Measurements from ENCODE around the gene FBLIM1.
"Not testable (repeated sequence)": the region's sequence is repeated elsewhere in the genome, so short reads cannot be mapped to it uniquely, and the experiment has no call there.

Gene FBLIM1

DNA sequence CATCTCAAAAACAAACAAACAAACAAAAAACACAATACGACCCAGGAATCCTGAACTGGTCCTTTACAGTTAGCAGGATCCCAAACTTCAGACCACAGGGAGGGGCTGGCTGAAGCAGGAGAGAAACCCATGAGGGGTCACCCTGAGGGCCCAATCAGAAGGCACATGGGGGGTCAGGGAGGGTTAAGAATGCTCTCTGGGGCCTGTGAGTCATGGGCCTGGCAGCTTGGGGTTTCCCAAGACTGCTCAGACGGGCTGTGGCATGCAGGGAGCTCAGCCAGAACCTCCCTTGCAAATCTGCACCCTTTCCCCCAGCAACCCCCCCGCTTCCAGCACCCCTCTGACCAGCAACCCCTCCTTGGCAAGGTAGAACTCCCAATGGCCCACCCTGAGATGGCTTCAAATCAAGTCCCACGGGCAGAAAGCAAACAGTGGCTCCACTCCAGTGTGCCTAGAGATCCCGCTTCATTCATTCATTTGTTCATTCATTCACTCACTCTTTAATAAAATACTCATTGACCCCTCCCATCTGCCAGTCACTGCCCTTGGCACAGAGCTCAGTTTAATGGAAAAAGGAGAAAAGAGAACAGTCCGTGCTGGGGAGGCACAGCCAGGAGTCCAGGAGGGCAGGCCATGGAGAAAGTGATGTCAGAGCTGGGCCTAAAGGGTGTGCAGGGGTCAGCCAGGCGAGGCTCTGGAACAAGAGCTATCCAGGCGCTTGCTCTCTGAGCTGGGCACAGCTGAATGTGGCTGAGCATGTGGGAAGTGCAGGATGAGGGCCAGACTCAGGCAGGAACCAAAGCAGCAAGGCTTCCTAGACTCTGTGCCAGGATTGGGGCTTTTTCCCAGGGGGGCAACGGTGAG is 40.6 kb downstream of the FBLIM1 start:
- in situ Hi-C loops (cut with HindIII; ENCODE audit: low pct_ligation_motif_present, low pct_unique_long_range_greater_than_20kb, low sequenced_read_pairs): no loop called here
- DNase-seq: peak; percentile 98

DNA sequence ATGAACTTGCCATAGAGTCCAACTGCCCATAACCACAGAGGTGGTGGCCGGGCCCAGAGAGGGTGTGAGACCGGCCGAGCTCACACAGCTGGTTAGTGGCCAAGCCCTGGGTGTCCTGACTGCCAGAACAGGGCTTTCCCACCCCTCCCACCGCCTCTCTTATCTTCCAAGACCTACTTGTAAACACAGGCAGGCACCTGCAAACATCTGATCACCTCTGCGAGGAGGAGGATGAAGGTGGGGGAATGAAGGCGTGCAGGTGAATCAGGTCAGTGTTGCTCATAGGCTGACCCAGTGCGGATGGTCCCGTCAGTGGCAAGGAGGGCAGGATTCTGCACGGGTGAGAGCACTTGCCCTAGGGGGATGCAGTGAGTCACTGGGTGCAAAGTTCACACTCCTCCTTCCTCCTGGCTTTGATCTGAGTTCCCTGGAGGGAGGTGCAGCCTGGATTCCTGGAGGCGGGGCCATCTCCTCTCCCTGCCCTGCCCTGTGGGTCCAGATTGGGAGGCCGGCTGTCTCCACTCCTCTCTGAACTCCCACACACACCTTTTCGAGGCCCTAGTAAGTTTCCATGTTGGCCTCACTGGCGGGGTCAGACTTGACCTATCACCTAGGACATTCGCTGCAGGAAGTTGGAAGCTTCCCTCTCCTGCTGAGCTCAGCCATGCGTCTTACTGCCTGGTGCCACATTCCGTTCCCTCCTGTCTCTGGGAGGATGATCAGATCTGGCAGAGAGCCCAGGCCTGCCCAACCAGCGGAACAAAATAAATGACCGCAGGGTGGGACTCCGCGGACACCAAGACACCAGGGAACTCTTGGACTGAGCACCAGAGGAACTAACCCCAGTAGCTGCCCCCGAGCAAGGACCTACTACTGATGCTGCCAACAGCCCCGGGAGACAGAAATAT is 41.6 kb downstream of the FBLIM1 start:
- DNase-seq: peak; percentile 93

DNA sequence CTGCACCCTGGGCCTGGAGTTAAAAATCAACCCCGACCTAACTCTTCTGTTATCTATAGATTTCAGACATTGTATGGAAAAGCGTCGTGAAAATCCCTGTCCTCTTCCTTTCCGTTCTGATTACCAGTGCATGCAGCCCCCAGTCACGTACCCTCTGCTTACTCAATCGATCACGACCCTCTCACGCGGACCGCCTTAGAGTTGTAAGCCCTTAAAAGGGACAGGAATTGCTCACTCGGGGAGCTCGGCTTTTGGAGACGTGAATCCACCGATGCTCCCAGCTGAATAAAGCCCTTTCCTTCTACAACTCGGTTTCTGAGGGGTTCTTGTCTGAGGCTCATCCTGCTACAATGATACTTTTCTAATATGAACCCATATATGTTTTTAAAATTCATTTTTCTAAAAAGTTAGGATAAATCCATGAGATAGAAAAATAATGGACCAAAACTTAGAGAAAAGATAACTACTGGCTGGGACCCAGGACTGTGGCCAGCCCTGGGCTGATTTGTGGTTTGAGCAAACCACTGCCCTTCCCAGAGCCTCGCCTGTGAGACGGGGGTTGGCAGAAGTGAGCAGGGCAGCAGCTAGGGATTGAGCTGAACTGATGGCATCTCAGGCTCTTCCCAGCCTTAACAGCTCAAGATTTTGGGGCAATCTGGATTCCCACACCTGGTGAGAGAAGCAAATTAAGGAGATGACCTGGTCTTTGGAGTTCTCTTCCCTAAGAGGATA is 43.8 kb downstream of the FBLIM1 start:
- in situ Hi-C loops (cut with HindIII; ENCODE audit: low pct_ligation_motif_present, low pct_unique_long_range_greater_than_20kb, low sequenced_read_pairs): loop anchor here (25.0 kb wide), 1 partner anchor 160 kb away; no protein-coding TSS in a partner anchor
- DNase-seq: peak; percentile 61

More for the DNA sequence above, 41.6 kb downstream of the FBLIM1 start:
- in situ Hi-C loops (cut with HindIII; ENCODE audit: low pct_ligation_motif_present, low pct_unique_long_range_greater_than_20kb, low sequenced_read_pairs): loop anchor here (25.0 kb wide), 1 partner anchor 162 kb away; no protein-coding TSS in a partner anchor

DNA sequence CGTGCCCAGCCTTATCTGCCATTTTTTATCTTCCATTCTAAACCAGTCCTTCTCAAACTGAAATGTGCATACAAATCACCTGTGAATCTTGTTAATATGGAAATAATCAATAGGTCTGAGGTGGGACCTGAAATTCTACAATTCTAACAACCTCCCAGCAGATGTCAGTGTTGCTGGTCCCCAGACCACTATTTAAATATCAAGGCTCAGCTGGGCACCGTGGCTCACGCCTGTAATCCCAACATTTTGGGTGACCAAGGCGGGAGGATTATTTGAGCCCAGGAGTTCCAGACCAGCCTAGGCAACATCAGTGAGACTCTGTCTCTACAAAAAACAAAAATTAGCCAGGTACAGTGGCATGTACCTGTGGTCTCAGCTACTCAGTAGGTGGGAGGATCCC is 44.8 kb downstream of the FBLIM1 start:
- peak; percentile 47 for DNase-seq
- in situ Hi-C loops (cut with HindIII; ENCODE audit: low pct_ligation_motif_present, low pct_unique_long_range_greater_than_20kb, low sequenced_read_pairs): loop anchor here (25.0 kb wide), 1 partner anchor 159 kb away; no protein-coding TSS in a partner anchor

DNA sequence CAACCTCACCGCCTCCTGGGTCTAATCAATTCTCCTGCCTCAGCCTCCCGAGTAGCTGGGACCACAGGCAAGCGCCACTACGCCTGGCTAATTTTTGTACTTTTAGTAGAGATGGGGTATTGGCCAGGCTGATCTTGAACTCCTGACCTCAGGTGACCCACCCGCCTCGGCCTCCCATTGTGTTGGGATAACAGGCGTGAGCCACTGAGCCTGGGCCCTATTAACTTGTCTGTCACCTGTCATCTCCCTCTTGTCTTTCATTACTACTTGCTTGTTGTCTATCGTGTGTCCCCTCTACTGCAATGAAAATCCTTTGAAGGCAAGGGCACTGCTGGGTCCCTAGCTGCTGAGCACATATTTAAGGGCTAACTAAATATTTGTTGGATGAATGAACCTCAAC is 45.5 kb downstream of the FBLIM1 start:
- in situ Hi-C loops (cut with HindIII; ENCODE audit: low pct_ligation_motif_present, low pct_unique_long_range_greater_than_20kb, low sequenced_read_pairs): loop anchor here (25.0 kb wide), 1 partner anchor 158 kb away; no protein-coding TSS in a partner anchor
- DNase-seq: no peak

DNA sequence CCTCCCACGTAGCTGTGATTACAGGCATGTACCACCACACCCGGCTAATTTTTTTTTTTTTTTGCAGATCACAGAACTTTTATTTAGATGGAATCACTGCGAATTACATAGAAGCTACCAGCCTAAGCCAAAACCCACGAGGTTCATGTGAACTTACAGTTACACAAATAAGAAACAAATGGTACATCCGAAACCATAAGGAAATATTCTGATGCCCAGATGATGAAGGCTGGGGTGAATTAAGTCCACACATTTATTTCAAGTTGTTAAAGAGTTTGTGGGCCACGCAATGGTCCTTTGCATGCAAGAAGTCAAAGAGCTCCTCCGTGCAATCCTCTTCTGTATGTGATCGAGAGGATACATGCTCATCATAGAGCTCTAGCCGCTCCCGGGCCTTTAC is 48.5 kb downstream of the FBLIM1 start:
- DNase-seq: no peak
- in situ Hi-C loops (cut with HindIII; ENCODE audit: low pct_ligation_motif_present, low pct_unique_long_range_greater_than_20kb, low sequenced_read_pairs): loop anchor here (25.0 kb wide), 1 partner anchor 155 kb away; no protein-coding TSS in a partner anchor

DNA sequence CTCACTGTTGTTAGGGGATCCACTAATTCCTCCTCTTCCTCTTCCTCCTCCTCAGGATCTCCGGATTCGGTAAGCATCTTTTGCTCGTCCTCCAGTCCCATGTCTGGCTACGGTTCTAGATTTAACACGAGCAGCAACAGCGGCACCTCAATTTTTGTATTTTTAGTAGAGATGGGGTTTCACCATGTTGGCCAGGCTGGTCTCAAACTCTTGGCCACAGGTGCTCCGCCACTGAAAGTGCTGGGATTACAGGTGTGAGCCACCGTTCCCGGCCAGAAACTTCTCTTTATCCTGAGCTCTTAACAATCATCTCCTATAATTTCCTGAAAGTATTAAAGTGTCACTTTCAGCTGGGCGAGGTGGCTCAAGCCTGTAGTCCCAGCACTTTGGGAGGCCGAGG is 49.0 kb downstream of the FBLIM1 start, which contains the start of gene UQCRHL:
Gene UQCRHL (minus strand): TSS at position 101 of the 400 bp plus-strand sequence. CDS start 0 bp downstream, at position 101.
- in situ Hi-C loops (cut with HindIII; ENCODE audit: low pct_ligation_motif_present, low pct_unique_long_range_greater_than_20kb, low sequenced_read_pairs): loop anchor here (25.0 kb wide), 1 partner anchor 155 kb away; no protein-coding TSS in a partner anchor
- not testable (repeated sequence) for DNase-seq

DNA sequence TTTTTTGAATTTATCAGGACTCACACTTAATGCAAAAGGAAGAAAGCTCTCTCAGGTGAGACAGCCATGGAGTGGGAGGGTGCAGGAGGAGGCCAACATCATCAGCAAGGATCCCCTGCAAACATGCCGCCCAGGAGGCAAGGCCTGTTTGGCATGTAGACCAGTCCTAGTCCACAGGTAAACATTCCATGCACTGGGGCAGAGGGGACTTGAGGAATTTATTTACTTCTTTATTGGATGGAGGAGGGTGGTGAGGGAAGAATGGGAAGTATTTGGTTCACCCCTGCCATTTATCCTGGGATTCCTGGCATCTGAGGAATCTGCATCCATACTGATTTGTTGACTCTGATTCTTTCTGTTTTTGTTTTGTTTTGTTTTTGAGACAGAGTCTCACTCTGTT is 50.4 kb downstream of the FBLIM1 start:
- no peak for DNase-seq
- in situ Hi-C loops (cut with HindIII; ENCODE audit: low pct_ligation_motif_present, low pct_unique_long_range_greater_than_20kb, low sequenced_read_pairs): loop anchor here (25.0 kb wide), 1 partner anchor 153 kb away; no protein-coding TSS in a partner anchor

DNA sequence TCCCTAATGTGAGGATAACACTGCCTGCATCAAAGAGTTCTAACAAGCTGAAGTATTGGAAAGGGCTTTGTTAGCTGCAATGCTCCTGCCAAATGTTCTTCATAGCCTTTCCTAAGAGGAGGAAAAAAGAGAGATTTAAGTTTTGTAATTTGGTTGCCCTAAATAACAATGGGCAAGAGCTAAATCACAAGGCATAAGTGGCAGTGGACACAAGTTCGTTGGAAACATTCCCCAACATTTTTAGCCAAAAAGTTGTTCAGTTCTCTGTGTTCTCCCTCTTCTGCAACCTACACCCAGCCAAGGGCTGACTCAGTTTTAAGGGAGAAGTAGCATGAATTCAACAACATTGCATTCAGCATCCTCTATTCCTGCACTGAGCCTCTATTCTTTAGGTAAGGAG is 51.5 kb downstream of the FBLIM1 start:
- in situ Hi-C loops (cut with HindIII; ENCODE audit: low pct_ligation_motif_present, low pct_unique_long_range_greater_than_20kb, low sequenced_read_pairs): loop anchor here (25.0 kb wide), 1 partner anchor 152 kb away; no protein-coding TSS in a partner anchor
- no peak for DNase-seq

DNA sequence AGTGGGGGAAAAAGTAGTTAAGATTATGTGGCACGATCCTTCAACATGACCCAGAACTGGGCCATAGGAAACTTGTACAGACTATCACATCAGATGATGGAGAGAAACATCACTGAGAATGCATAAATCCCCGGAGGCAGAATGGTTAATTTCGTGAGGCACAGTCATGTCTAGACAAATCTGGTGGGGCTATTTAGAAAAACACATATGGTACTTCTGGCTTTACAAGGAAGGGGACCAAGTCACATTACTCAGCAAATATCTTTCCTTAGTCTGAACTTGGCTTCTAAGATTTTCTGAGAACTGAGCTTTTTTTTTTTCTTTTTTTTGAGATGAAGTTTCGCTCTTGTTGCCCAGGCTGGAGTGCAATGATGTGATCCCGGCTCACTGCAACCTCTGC is 58.1 kb downstream of the FBLIM1 start:
- DNase-seq: no peak
- in situ Hi-C loops (cut with HindIII; ENCODE audit: low pct_ligation_motif_present, low pct_unique_long_range_greater_than_20kb, low sequenced_read_pairs): loop anchor here (25.0 kb wide), 1 partner anchor 146 kb away; no protein-coding TSS in a partner anchor

DNA sequence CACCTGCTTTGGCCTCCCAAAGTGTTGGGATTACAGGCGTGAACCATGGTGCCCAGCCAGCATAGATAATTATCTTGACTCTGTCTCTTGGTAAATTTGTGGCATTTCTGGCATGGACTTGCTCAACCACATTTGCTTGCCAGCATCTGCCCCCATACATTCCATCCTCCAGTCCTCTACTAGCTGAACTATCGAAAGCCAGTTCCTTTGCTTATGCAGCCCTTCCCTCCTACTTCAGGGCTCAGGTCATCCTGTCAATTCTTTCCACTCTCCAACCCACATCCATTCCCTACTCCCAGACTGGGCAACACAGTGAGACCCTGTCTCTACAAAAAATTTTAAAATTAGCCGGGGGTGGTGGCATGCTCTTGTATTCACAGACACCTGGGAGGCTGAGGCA is 61.9 kb downstream of the FBLIM1 start:
- no peak for DNase-seq
- in situ Hi-C loops (cut with HindIII; ENCODE audit: low pct_ligation_motif_present, low pct_unique_long_range_greater_than_20kb, low sequenced_read_pairs): loop anchor here (25.0 kb wide), 1 partner anchor 142 kb away; no protein-coding TSS in a partner anchor

DNA sequence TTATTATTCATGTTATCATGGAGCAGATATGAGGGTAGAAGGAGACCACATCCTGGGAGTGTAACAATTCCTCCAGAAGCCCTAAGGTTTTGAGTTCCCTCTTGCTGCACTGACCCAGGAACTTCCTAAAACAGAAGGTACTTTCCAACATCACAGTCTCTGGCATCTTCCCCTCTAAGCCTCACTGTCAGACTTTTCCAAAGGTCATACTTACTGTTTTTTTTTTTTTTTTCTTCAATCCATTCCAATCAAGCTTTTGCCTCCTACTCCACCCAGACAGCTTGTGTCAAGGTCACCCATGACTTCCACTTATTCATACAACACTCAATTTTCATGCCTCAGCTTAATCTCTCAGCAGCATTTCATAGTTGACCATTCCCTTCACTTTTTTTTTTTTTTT is 67.2 kb downstream of the FBLIM1 start:
- in situ Hi-C loops (cut with HindIII; ENCODE audit: low pct_ligation_motif_present, low pct_unique_long_range_greater_than_20kb, low sequenced_read_pairs): no loop called here
- no peak for DNase-seq

DNA sequence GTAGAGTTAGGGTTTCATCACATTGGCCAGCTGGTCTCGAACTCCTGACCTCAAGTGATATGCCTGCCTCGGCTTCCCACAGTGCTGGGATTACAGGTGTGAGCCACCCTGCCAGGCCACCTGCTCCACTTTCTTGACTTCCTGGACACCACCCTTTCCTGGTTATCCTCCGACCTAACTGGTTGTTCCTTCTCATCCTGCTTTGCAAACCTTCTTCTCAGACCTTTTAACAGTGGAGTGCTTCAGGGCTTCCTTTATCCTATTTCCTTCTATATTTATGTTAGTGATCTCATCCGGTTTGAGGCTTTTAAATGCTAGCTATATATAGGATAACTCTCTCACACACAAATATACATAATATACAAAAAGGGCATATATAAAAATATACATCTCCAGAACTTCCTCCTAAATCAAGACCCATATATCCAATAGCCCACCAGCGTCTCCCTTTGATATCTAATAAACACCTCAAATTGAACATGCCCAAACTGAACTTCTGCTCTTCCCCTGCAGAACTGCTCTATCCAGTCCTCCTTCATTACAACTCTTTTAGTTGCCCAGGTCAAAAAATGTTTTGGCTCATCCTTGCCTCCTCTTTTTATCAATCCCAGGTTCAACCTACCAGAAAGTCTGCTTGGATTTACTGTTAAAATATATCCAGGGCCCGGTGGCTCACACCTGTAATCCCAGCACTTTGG is 68.4 kb downstream of the FBLIM1 start:
- in situ Hi-C loops (cut with HindIII; ENCODE audit: low pct_ligation_motif_present, low pct_unique_long_range_greater_than_20kb, low sequenced_read_pairs): no loop called here
- DNase-seq: no peak

DNA sequence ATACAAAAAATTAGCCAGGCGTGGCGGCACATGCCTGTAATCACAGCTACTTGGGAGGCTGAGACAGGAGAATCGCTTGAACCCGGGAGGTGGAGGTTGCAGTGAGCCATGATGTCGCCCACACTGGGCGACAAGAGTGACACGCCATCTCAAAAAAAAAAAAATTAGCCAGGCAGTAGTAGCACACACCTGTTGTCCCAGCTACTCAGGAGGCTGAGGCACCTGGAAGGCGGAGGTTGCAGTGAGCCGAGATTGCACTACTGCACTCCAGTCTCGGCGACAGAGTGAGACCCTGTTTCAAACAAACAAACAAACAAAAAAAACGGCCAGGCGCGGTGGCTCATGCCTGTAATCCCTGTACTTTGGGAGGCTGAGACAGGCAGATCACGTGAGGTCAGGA is 69.0 kb downstream of the FBLIM1 start:
- in situ Hi-C loops (cut with HindIII; ENCODE audit: low pct_ligation_motif_present, low pct_unique_long_range_greater_than_20kb, low sequenced_read_pairs): not testable (repeated sequence)

DNA sequence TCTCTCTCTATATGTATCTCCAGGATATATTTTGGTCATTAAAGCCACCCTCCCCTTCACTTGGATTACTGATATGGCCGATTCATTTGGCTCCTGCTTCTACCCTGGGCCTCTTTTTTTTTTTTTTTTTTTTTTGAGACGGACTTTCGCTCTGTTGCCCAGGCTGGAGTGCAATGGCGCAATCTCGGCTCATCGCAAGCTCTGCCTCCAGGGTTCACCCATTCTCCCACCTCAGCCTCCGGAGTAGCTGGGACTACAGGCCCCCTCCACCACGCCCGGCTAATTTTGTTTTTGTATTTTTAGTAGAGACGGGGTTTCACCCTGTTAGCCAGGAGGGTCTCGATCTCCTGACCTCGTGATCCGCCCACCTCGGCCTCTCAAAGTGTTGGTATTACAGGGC is 70.3 kb downstream of the FBLIM1 start:
- in situ Hi-C loops (cut with HindIII; ENCODE audit: low pct_ligation_motif_present, low pct_unique_long_range_greater_than_20kb, low sequenced_read_pairs); DNase-seq: not testable (repeated sequence)

More for the DNA sequence above, 69.0 kb downstream of the FBLIM1 start:
- DNase-seq: not testable (repeated sequence)

DNA sequence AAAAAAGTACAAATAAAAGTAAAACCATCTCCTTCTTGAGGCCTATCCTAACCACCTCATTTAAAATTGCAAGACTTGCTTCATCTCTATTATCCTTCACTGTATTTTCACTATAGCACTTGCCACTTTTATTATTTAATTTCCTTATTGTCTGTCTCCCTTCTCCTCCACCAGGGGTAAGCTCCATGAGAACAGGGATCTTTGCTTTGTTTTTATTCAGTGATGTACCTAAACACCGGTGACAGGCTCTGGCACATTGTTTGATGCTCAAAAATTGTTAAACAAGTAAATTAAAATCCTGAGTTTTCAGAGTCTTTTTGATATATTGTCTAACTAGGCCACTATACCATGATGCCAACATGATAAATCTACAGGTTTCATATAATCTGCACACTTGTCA is 71.7 kb downstream of the FBLIM1 start:
- DNase-seq: no peak
- in situ Hi-C loops (cut with HindIII; ENCODE audit: low pct_ligation_motif_present, low pct_unique_long_range_greater_than_20kb, low sequenced_read_pairs): no loop called here

DNA sequence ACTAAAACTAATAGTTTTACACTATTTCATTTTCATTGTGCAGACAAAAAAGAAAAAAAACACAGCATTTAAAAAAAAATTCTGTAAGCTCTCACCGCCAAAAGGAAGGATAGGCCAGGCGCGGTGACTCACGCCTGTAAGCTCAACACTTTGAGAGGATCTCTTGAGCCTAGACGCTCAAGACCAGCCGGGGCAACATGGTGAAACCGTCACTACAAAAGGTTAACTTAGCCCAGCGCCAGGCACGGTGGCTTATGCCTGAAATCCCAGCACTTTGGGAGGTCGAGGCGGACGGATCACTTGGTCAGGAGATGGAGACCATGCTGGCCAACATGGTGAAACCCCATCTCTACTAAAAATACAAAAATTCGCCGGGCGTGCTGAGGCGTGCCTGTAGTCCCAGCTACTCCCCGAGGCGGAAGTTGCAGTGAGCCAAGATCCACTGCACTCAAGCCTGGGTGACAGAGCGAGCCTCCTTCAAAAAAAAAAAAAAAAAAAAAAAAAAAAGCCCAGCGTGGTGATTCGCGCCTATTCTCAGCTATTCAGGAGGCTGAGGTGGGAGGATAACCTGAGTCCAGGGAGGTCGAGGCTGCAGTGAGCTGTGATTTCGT is 74.6 kb downstream of the FBLIM1 start:
- DNase-seq: no peak
- in situ Hi-C loops (cut with HindIII; ENCODE audit: low pct_ligation_motif_present, low pct_unique_long_range_greater_than_20kb, low sequenced_read_pairs): no loop called here
